GM21381 (cell line): ENCODE data around the gene CD69.
A peak's percentile ranks its signal among the peaks of the same experiment; 100 is the strongest.
"Not testable (repeated sequence)": the region's sequence is repeated elsewhere in the genome, so short reads cannot be mapped to it uniquely, and the experiment has no call there.

Experiments
- ATAC-seq: cut with Tn5 transposase; IDR thresholded peaks from one replicate; pipeline ENCODE4 v1.9.1; 2021; ENCODE audit warnings: mild to moderate bottlenecking, moderate library complexity; ENCODE audit not compliant: unreplicated experiment

CD69 gene

GRCh38 chr12:9751204-9752144, 9.2 kb downstream of the CD69 start:
- ATAC-seq = no peak

DNA sequence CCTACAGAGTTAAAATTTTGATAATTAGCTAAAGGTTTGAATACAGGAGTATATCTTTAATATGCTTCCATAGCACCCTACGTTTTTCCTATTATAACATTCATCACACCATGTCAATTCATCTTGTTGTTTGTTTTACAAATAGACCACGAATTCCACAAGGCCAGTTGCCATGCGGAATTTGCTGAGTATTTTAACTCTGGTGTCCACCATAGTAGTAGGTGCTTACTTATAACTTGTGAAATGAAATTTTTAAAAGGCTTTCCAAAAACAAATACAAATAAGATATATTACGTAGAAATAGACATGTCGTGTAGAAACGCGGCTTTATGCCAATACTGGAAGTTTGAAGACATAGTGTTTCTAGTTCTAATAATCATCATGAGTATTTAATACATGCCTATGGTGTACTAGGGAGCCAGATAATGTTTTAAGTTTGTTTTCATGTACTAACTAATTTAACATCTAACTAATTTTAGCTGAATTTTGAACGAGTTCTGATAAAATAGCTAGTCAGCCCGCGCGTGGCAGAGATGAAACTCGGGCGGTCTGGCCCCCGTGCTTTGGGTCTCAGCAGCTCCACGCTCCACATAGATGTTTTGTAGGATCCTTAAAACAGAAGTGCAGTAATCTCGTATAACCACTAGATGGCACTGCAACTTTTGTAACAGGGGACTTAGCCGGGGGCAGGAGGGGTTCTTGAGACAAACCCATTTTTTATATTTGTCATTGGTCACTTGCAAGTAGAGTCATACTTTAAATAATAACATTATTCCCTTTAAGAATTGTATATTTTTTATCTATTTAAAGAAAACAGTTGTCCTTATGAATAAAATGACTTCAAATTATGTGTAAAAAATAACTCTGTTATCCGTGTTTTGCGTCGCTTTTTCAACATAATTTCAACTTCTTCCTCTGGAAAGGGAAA, 10.2 kb downstream of the CD69 start:
- peak; percentile 45 for ATAC-seq

- no peak for ATAC-seq
Observed at GRCh38 chr12:9749640-9750039, 11.1 kb downstream of the CD69 start.

DNA sequence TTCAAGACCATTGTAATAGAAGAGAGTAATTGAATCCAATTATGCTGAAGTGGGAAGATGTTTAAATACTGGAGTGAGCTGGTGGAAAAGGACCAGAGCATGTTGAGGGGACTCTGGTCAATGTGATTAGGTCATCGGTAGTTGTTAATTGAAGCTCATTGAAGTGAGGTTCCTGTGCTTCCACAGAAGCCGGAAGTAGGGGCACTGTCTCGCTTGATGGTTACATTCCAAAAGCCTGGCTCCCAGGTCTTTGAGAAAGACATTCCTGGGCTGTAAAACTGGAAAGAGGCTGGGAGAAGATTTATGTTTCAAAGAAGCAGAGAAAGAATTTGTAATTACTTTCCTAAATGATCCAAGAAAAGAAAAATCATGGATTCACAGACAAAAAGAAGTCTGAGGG, 15.5 kb downstream of the CD69 start:
- no peak for ATAC-seq

DNA sequence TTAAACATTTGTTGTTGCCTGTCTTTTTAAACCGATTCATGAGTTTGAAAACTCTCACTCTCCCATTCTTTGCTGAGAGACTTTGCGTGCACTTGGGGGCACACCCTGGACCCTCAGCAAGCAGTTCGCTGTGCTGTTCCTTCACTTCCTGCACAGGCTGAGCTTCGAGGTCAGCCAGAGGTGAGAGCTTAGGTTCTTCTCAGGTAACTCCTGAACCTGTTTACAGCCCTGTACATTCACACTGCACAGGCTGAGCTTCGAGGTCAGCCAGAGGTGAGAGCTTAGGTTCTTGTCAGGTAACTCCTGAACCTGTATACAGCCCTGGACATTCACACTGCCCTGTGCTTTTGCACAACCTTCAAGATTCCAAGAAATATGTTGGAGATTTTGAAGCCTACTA, 18.0 kb downstream of the CD69 start:
- ATAC-seq = peak; percentile 41

DNA sequence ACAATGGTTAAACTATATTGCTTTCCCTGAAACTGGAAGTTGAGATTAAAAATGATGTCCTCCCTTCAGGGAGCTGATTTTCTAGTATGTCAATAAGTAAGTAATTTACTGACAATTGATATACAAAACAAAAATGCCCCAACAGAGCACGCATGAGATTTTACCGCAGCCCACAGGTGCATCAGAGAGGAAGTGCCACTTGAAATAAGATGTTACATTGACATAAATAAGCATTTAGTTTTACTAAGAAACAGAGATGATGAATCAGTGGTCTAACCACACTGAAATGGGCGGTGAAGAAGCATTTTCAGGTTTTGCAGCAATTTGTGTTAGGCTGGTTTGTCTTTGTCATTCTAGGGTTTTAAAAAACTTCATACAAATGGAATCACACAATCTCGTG, 19.0 kb downstream of the CD69 start:
- ATAC-seq = peak; percentile 69

- no peak for ATAC-seq
Observed at GRCh38 chr12:9740106-9740750, 20.5 kb downstream of the CD69 start.

DNA sequence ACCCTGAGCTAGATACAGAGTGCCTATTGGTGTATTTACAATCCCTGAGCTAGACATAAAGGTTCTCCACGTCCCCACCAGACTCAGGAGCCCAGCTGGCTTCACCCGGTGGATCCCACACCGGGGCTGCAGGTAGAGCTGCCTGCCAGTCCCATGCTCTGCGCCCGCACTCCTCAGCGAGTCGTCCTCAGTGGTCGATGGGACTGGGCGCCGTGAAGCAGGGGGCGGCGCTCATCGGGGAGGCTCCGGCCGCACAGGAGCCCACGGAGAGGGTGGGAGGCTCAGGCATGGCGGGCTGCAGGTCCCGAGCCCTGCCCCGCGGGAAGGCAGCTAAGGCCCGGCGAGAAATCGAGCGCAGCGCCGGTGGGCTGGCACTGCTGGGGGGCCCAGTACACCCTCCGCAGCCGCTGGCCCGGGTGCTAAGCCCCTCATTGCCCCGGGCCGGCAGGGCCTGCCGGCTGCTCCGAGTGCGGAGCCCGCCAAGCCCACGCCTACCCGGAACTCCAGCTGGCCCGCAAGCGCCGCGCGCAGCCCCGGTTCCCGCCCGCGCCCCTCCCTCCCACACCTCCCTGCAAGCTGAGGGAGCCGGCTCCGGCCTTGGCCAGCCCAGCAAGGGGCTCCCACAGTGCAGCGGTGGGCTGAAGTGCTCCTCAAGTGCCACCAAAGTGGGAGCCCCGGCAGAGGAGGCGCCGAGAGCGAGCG, 21.1 kb downstream of the CD69 start:
- ATAC-seq = not testable (repeated sequence)

- not testable (repeated sequence) for ATAC-seq
Observed at GRCh38 chr12:9738905-9739304, 21.8 kb downstream of the CD69 start.

DNA sequence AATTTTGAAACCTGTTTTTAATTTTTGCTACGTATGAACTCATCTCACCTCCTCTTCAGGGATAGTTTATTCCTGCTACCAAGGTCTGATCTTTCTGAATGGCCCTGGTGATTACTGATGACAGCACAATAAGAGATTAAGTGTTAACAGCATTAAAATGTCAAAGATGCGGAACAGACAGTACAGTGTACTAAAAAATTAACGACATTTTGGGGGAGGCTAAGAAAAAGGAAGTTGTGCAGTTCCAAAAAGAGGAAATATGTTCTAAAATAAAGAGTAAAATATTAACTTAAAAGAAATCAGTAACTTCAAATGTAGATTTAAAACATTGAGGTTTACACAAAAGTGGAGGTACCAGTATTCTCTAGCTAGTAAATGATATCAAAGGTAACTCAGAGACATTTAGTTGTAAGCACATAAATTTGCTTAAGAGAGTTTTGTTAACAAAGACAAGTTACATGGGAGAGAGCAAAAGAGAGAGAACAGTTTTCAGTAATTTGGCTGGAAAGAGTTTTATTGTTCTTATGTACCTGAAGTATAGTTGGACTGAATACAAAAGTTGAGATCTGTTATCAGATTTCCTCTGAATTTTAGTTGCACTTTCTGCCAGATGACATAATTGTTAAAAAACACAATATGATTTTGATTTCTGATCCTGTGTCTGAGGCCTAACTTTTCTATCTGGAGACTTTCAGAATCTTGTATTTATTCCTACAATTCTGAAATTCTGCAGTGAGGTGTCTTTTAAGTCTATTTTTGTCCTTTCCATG, 23.6 kb downstream of the CD69 start:
- ATAC-seq = no peak

GRCh38 chr12:9735601-9736000, 25.1 kb downstream of the CD69 start:
- ATAC-seq = no peak

- peak; percentile 39 for ATAC-seq
Observed at GRCh38 chr12:9732921-9733461, 27.7 kb downstream of the CD69 start, which contains the start of gene CLECL1. Gene CLECL1, minus strand, starts transcription at chr12:9733097.

DNA sequence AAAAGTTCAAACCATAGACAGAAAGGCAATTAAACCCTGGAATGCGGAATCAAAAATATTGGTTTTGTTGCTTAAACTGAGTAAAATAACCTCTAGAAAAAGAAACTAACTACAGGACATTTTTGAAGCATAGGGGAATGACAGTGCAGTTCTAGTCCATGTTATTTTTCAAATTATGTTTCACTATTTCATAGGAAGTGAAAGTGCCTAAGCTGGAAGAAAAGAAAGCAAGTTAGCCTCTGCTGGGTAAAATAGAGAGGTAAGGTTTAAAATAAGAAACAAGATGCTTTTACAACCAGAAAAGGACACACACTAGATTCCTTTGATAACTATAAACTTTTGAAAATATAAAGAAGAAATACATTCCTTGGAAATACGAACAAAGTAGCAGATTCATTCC, 28.9 kb downstream of the CD69 start:
- no peak for ATAC-seq

GRCh38 chr12:9731393-9731792, 29.3 kb downstream of the CD69 start:
- ATAC-seq = no peak

GRCh38 chr12:9730591-9730990, 30.1 kb downstream of the CD69 start:
- no peak for ATAC-seq

- ATAC-seq = no peak
Observed at GRCh38 chr12:9730011-9730410, 30.7 kb downstream of the CD69 start.

GRCh38 chr12:9729082-9729481, 31.6 kb downstream of the CD69 start:
- ATAC-seq = no peak

DNA sequence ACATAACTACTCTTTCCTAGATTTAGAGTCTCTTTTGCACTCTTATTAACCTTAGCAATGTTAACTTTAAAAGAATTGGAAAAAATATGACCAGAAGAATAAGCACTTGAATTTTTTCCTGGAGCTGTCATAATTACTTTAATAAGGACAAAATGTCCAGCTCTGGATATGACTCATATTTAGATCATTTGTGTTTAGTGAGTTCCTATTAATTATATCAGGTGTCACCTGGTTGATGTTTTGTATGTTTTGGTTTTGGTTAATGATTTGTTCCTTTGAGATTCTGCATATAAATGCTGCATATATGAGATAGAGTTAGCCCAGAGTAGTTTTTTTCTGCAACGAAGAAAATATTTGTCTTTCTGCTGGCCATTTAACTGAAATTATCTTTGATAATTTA, 32.9 kb downstream of the CD69 start:
- no peak for ATAC-seq

- no peak for ATAC-seq
Observed at GRCh38 chr12:9725213-9725870, 35.4 kb downstream of the CD69 start.
